ENCODE results near the gene RASSF5. TPM values are rescaled to one million over a fixed set of nuclear protein-coding genes. Genes with fewer than 3 reads are reported as not detected.
A peak's percentile ranks its signal among the peaks of the same experiment; 100 is the strongest.

Gene RASSF5
- total RNA-seq, 1 experiment from 2014 or later = 1.3 TPM

DNA sequence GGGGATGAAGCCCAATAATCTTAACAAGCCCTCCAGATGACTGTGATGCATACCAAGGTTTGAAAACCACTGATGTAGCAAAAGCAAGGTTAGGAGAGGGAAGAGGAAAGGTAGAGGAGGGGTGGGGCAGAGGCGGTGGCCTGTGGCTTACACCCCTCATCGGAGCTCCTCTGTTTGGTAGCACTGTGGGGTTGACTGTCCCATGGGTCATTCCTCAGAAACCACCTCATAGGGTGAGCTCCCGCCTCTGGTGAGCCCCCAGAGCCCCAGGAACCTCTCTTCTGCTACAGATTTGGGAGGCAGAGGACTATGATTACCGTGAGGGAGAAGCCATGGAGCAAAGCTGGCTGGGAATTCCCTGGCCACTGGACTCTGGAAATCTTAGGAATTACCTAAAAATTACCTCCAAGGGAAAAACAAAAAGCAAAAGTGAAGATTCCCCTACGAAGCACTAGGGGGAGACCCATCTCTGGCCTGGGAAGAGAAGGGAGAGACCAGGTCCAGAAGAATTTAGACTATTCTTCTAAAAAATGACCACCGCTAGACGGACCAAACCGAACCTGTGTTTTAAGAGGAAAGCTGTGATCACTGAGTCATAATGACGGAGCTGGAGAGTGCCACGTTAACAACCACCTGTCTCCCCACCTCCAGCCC is 1.5 kb upstream of the RASSF5 start:
- intact Hi-C loops (cut with micrococcal nuclease; ENCODE audit: unreplicated experiment) = loop anchor here (1.0 to 10.0 kb wide), 3 partner anchors 41 to 159 kb away; no protein-coding TSS in a partner anchor
- H3K9me3 Mint-ChIP-seq (ENCODE audit: unreplicated experiment) = no peaks in the 10 kb centered on the region
- H3K27me3 Mint-ChIP-seq (ENCODE audit: insufficient read depth, unreplicated experiment) = peaks cover 16% of the 10 kb centered on the region
- no TSS peak for BruUV-seq (replicated peaks)
- H3K36me3 Mint-ChIP-seq (ENCODE audit: insufficient read depth, unreplicated experiment) = no peaks in the 10 kb centered on the region
- H3K27ac Mint-ChIP-seq (ENCODE audit: unreplicated experiment) = no peak overlapping the region
- Histone ChIP-seq H3K4me1 (peaks cover 28% of the 10 kb centered on the region), H3K36me3 (ENCODE audit: control insufficient read depth, insufficient read depth, low read length) (no peaks in the 10 kb centered on the region), H3K27me3 (replicated peaks; ENCODE audit: control insufficient read depth, insufficient read depth, low read length) (no peaks in the 10 kb centered on the region), H3K4me3 (ENCODE audit: low read depth, low read length) (no peak overlapping the region), H3K9me3 (no peaks in the 10 kb centered on the region)
- TF ChIP-seq, protein P1, sequence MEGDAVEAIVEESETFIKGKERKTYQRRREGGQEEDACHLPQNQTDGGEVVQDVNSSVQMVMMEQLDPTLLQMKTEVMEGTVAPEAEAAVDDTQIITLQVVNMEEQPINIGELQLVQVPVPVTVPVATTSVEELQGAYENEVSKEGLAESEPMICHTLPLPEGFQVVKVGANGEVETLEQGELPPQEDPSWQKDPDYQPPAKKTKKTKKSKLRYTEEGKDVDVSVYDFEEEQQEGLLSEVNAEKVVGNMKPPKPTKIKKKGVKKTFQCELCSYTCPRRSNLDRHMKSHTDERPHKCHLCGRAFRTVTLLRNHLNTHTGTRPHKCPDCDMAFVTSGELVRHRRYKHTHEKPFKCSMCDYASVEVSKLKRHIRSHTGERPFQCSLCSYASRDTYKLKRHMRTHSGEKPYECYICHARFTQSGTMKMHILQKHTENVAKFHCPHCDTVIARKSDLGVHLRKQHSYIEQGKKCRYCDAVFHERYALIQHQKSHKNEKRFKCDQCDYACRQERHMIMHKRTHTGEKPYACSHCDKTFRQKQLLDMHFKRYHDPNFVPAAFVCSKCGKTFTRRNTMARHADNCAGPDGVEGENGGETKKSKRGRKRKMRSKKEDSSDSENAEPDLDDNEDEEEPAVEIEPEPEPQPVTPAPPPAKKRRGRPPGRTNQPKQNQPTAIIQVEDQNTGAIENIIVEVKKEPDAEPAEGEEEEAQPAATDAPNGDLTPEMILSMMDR (IDR thresholded peaks at IDR 0.05; ENCODE audit: insufficient read depth in 1 of 2, low read depth in 1 of 2, low read length in 1 of 2, severe bottlenecking in 1 of 2, unreplicated experiment in 1 of 2) = peak; percentile 31 to 64
- H3K4me3 Mint-ChIP-seq (ENCODE audit: unreplicated experiment) = peak overlapping the region; percentile 62
- H3K4me1 Mint-ChIP-seq (ENCODE audit: low read depth, unreplicated experiment) = peaks cover 13% of the 10 kb centered on the region
- CTCF ChIA-PET = no interaction called here
- POLR2A ChIA-PET = no interaction called here
- no peak for DNase-seq

DNA sequence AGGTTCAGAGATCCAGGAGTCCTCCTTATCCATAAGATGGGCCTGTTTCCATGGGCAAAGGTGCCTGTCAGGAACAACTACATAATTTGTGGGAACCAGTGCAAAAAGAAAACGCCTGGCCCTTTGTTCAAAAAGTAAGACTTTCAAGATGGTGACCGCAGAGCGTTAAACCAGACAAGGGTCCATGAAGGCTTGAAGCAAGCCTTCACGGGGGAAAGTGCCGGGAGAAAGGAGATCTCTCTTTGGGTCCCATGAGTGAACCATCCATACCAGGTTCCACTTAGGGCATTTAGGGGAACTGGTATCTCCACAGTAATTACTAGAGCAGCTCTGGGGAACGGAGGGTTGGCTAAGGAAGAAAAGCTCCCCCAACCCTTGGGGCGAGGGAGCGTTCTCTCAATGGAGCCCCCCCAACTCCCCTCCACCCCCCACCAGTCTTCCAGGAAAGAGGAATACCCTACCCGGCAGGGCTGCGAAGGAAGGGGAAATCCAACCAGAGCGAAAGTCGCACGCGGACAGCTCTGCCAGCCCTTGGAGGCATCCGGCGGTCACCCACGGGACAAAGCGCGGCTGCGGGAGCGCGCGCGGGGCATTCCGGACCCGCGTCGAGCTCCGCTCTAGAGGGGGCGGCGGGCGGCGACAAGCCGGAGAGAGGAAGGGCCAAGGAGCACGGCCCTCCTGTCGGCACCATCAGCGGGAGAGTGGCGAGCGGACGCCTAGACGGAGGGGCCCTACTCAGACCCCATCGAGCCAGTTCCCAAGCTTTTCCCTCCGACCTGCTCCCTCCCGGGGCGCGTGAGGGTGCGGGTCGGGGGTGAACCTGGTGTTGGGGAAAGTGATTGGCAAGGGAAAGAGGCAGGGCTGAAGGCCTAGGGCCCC is 687 bp upstream of the RASSF5 start:
- TF ChIP-seq, protein P1 (IDR thresholded peaks at IDR 0.05; ENCODE audit: insufficient read depth in 1 of 2, low read depth in 1 of 2, low read length in 1 of 2, severe bottlenecking in 1 of 2, unreplicated experiment in 1 of 2) = no peak
- intact Hi-C loops (cut with micrococcal nuclease; ENCODE audit: unreplicated experiment) = loop anchor here (1.0 to 10.0 kb wide), 3 partner anchors 41 to 158 kb away; no protein-coding TSS in a partner anchor
- H3K4me3 ChIP-seq (ENCODE audit: low read depth, low read length) = peak overlapping the region; percentile 48
- Mint-ChIP-seq H3K36me3 (ENCODE audit: insufficient read depth, unreplicated experiment) (no peaks in the 10 kb centered on the region), H3K9me3 (ENCODE audit: unreplicated experiment) (no peaks in the 10 kb centered on the region), H3K4me1 (ENCODE audit: low read depth, unreplicated experiment) (peaks cover 7% of the 10 kb centered on the region), H3K27me3 (ENCODE audit: insufficient read depth, unreplicated experiment) (peaks cover 16% of the 10 kb centered on the region), H3K27ac (ENCODE audit: unreplicated experiment) (no peak overlapping the region), H3K4me3 (ENCODE audit: unreplicated experiment) (peak overlapping the region; percentile 62)
- CTCF ChIA-PET = interaction anchor here (0.6 to 1.0 kb wide), 3 partner anchors 16 to 294 kb away, joined by 3 to 10 read pairs (median 3); partner anchors contain the start of gene EIF2D
- no peaks in the 10 kb centered on the region for H3K9me3 ChIP-seq
- BruUV-seq (replicated peaks) = no TSS peak
- POLR2A ChIA-PET = no interaction called here
- DNase-seq = no peak
- peaks cover 20% of the 10 kb centered on the region for H3K4me1 ChIP-seq
- no peaks in the 10 kb centered on the region for H3K27me3 ChIP-seq (replicated peaks; ENCODE audit: control insufficient read depth, insufficient read depth, low read length)
- H3K36me3 ChIP-seq (ENCODE audit: control insufficient read depth, insufficient read depth, low read length) = no peaks in the 10 kb centered on the region

DNA sequence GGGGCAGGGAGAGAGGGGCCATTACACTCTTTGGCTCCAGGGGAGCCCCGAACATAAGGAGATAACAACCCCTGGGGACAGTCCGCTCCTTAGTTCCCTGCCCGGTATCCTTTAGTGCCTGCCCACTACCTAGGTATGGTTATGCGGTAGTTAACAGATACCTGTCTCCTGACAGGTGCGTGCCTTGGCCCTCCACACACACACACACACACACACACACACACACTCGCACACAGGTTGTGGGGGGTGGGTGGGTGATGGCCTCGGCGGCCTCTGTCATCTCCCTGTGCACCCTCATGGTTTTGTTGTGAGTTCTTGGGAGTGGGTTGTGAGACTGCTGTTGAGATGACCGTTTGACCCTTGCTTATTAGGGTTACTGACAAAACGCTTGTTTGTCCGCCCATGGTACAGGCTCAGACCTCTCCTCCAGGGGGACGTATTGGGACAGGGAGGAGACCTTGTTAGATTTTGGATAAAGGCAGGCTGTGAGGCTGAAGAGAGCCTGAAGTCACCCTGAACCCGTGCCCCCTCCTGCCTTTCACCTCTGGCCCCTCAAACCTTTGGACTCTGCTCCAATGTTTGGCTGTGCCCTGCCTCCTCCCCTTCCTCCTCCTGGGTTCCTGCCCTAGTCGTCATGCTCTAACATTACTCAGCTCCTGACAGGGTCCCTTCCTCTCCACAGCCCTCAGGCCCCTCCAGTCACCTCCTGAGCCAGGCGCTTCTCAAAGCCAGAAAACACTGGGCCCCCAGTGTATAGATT is 979 bp downstream of the RASSF5 start:
- CTCF ChIA-PET = interaction anchor here (1.0 kb wide), 1 partner anchor 18 kb away, joined by 3 read pairs; no protein-coding TSS in a partner anchor
- Mint-ChIP-seq H3K4me3 (ENCODE audit: unreplicated experiment) (peak overlapping the region; percentile 62), H3K36me3 (ENCODE audit: insufficient read depth, unreplicated experiment) (no peaks in the 10 kb centered on the region), H3K9me3 (ENCODE audit: unreplicated experiment) (no peaks in the 10 kb centered on the region), H3K27ac (ENCODE audit: unreplicated experiment) (no peak overlapping the region), H3K27me3 (ENCODE audit: insufficient read depth, unreplicated experiment) (peaks cover 16% of the 10 kb centered on the region), H3K4me1 (ENCODE audit: low read depth, unreplicated experiment) (peaks cover 7% of the 10 kb centered on the region)
- POLR2A ChIA-PET = no interaction called here
- TF ChIP-seq, protein P1 (IDR thresholded peaks at IDR 0.05; ENCODE audit: insufficient read depth in 1 of 2, low read depth in 1 of 2, low read length in 1 of 2, severe bottlenecking in 1 of 2, unreplicated experiment in 1 of 2) = no peak
- Histone ChIP-seq H3K9me3 (no peaks in the 10 kb centered on the region), H3K36me3 (ENCODE audit: control insufficient read depth, insufficient read depth, low read length) (no peaks in the 10 kb centered on the region), H3K4me3 (ENCODE audit: low read depth, low read length) (peak overlapping the region; percentile 48), H3K4me1 (peaks cover 19% of the 10 kb centered on the region), H3K27me3 (replicated peaks; ENCODE audit: control insufficient read depth, insufficient read depth, low read length) (no peaks in the 10 kb centered on the region)
- intact Hi-C loops (cut with micrococcal nuclease; ENCODE audit: unreplicated experiment) = loop anchor here (5.0 to 10.0 kb wide), 2 partner anchors 39 to 156 kb away; no protein-coding TSS in a partner anchor
- DNase-seq = no peak
- TSS peak; percentile 12 for BruUV-seq (replicated peaks)
